KOPT-K1 (cell line): ENCODE results near the gene SLC4A8.
"Not testable (repeated sequence)": the region's sequence is repeated elsewhere in the genome, so short reads cannot be mapped to it uniquely, and the experiment has no call there.

Experiments used
- H3K27ac ChIP-seq: fragments of 200-600 bp; sonication (generic); 2 replicates; pipeline ENCODE4 v1.5.1; 2016; ENCODE audit warnings: antibody characterized with exemption, mild to moderate bottlenecking, low read depth, low read length; ENCODE audit not compliant: poor library complexity, severe bottlenecking
- H3K36me3 ChIP-seq: fragments of 200-600 bp; sonication (generic); 2 replicates; pipeline ENCODE4 v1.5.1; 2017; ENCODE audit warnings: antibody characterized with exemption, mild to moderate bottlenecking, low read length, moderate library complexity; ENCODE audit not compliant: insufficient read depth
- H3K9me3 ChIP-seq: fragments of 200-600 bp; sonication (generic); 2 replicates; pipeline ENCODE4 v1.5.1; 2017; ENCODE audit warnings: antibody characterized with exemption, low read length, mild to moderate bottlenecking; ENCODE audit not compliant: insufficient read depth, poor library complexity, severe bottlenecking

The SLC4A8 gene

GRCh38 chr12:51434305-51434704 lies 9.7 kb downstream of the SLC4A8 start:
- Histone ChIP-seq H3K36me3 (no peaks in the 10 kb centered on the region), H3K27ac (no peak overlapping the region), H3K9me3 (no peaks in the 10 kb centered on the region)

GRCh38 chr12:51437431-51437830 lies 12.8 kb downstream of the SLC4A8 start:
- H3K36me3 ChIP-seq, result no peaks in the 10 kb centered on the region
- no peak overlapping the region for H3K27ac ChIP-seq
- H3K9me3 ChIP-seq, result no peaks in the 10 kb centered on the region

GRCh38 chr12:51439330-51439729 lies 14.7 kb downstream of the SLC4A8 start:
- Histone ChIP-seq H3K27ac (no peak overlapping the region), H3K9me3 (no peaks in the 10 kb centered on the region), H3K36me3 (no peaks in the 10 kb centered on the region)

- Histone ChIP-seq H3K36me3 (no peaks in the 10 kb centered on the region), H3K9me3 (no peaks in the 10 kb centered on the region), H3K27ac (no peak overlapping the region)
Observed at GRCh38 chr12:51441583-51441982, 17.0 kb downstream of the SLC4A8 start.

GRCh38 chr12:51442324-51442723 lies 17.7 kb downstream of the SLC4A8 start:
- H3K27ac ChIP-seq, result no peak overlapping the region
- H3K36me3 ChIP-seq, result no peaks in the 10 kb centered on the region
- H3K9me3 ChIP-seq, result no peaks in the 10 kb centered on the region

GRCh38 chr12:51443573-51443972 lies 18.9 kb downstream of the SLC4A8 start:
- no peaks in the 10 kb centered on the region for H3K9me3 ChIP-seq
- no peaks in the 10 kb centered on the region for H3K36me3 ChIP-seq
- no peak overlapping the region for H3K27ac ChIP-seq

- H3K9me3 ChIP-seq, result no peaks in the 10 kb centered on the region
- no peaks in the 10 kb centered on the region for H3K36me3 ChIP-seq
- H3K27ac ChIP-seq, result no peak overlapping the region
Observed at GRCh38 chr12:51448618-51449256, 24.1 kb downstream of the SLC4A8 start.

GRCh38 chr12:51449580-51450246 lies 25.1 kb downstream of the SLC4A8 start:
- H3K36me3 ChIP-seq, result no peaks in the 10 kb centered on the region
- no peaks in the 10 kb centered on the region for H3K9me3 ChIP-seq
- H3K27ac ChIP-seq, result no peak overlapping the region

GRCh38 chr12:51450333-51450732 lies 25.7 kb downstream of the SLC4A8 start:
- no peaks in the 10 kb centered on the region for H3K36me3 ChIP-seq
- no peak overlapping the region for H3K27ac ChIP-seq
- H3K9me3 ChIP-seq, result no peaks in the 10 kb centered on the region

- no peaks in the 10 kb centered on the region for H3K9me3 ChIP-seq
- H3K36me3 ChIP-seq, result no peaks in the 10 kb centered on the region
- no peak overlapping the region for H3K27ac ChIP-seq
Observed at GRCh38 chr12:51450806-51451205, 26.2 kb downstream of the SLC4A8 start.

- H3K9me3 ChIP-seq, H3K36me3 ChIP-seq, H3K27ac ChIP-seq: not testable (repeated sequence)
Observed at GRCh38 chr12:51454016-51454415, 29.4 kb downstream of the SLC4A8 start.

- H3K36me3 ChIP-seq, H3K9me3 ChIP-seq, H3K27ac ChIP-seq: not testable (repeated sequence)
Observed at GRCh38 chr12:51455050-51455449, 30.4 kb downstream of the SLC4A8 start.

GRCh38 chr12:51458635-51459034 lies 34.0 kb downstream of the SLC4A8 start:
- Histone ChIP-seq H3K9me3 (no peaks in the 10 kb centered on the region), H3K36me3 (no peaks in the 10 kb centered on the region)

GRCh38 chr12:51460519-51460918 lies 35.9 kb downstream of the SLC4A8 start:
- Histone ChIP-seq H3K9me3 (no peaks in the 10 kb centered on the region), H3K27ac (no peak overlapping the region), H3K36me3 (no peaks in the 10 kb centered on the region)

More at GRCh38 chr12:51458635-51459034, 34.0 kb downstream of the SLC4A8 start:
- H3K27ac ChIP-seq, result no peak overlapping the region

- H3K36me3 ChIP-seq, result no peaks in the 10 kb centered on the region
- H3K27ac ChIP-seq, result no peak overlapping the region
Observed at GRCh38 chr12:51465491-51465890, 40.9 kb downstream of the SLC4A8 start.

GRCh38 chr12:51470116-51470515 lies 45.5 kb downstream of the SLC4A8 start:
- Histone ChIP-seq H3K9me3 (no peaks in the 10 kb centered on the region), H3K36me3 (no peaks in the 10 kb centered on the region), H3K27ac (no peak overlapping the region)

More at GRCh38 chr12:51465491-51465890, 40.9 kb downstream of the SLC4A8 start:
- H3K9me3 ChIP-seq, result no peaks in the 10 kb centered on the region
